SIG-M5 treated with dmso at 0.1 percent for 504 hours (cell line): ENCODE measurements around the gene HYAL1.

Experiments used
- DNase-seq: peaks from one replicate; lab custom pipeline; 2025; ENCODE audit not compliant: unreplicated experiment; lab: John Stamatoyannopoulos, UW

Gene HYAL1

DNA sequence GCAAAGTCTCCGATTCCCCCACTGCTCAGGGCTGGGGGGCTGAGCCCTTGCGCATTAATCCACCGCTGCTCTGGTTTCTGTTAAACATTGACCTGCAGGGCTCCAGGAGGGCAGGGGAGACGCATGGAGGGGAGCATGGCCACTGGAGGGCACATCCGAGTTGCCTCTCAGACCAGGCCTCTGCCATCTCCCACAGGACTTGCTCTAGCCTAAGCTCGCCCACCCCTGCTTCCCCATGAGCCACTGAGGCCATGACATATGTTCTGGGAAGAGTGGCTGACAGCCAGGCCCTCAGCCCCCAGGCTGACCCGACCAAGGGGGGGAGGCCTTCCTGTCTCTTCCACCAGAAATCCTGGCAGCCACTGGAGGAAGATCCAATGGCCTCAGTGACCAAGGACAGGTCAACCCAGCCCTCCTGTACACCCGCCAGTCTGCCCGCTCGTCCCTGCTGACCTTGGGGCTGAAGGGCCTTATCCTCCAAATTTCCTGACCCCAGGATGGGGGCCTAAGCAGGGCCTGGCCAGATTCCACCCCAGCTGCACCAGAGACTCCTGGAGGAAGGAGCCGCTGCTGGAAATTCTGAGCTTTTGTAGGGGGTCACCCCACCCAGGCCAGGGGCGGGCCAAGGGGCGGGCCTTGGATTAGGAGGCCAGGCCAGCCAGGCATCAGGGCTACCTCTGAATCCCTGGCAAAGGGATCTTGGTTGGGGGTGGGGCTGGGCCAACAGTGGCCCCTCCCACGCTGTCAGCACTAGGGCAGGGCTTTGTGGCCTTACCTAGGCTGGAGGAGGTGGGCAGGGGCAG is at the start of gene HYAL1:
TSS of gene HYAL1 (minus strand) at position 562 of the 803 bp plus-strand sequence. CDS start 618 bp downstream, outside the sequence.
- no peak for DNase-seq

DNA sequence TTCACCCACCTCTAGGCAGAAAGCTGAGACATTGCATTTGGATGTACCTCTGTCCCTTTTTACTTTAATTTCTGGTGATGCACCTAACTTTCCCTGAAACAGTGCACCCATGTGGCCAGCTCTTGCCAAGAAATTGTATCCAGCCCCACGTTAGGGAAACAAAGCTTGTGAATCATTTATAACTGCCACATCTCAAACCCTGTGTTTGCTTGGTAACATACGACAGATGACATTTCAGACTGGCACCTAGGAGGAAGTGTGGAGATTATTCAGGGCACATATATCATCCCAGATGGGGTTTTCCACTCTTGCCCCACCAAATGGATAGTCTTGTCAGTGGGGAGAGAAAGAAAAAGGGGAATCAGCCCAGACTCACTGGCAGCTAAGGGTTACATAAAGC is 49.4 kb upstream of the HYAL1 start:
- DNase-seq = peak; percentile 50

GRCh38 chr3:50351323-50351697 is 47.9 kb upstream of the HYAL1 start:
- no peak for DNase-seq

DNA sequence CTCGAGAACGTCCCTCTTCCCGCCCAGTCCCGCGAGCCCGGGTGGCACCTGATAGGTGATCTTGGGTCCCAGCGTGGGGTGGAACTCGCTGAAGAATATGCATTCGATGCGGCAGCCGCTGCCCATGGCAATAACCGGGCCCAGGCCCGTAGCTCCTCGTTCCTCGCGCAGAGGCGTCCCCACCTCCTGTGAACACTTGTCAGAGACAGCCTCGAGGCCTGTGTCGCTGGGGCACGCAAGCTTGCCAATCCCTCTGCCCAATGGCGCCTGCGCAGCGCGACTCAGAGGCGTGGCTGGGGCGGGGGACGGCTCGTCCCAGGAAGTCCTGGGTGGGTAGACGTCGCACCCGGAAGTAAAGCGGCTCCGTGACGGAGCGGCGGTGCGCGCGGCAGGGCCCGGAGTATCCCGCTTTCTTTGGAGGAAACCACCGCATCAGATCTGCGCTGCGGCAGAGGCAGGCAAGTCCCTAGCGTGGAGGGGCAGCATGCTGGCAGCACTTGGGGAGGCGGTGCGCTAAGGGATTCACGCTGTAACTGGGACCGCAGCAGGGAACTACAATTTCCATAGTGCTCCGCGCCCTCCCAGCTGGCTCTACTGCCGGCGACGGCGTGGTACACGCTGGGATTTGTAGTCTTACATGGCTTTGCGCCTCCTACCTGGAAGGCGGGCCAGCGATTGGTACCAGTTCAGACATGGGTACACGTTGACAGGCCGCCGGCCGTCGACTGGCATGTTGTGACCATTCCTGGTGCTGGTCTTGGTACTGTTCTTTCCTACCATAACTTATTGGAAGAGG is 47.4 kb upstream of the HYAL1 start, which contains the start of the genes CYB561D2 and NPRL2:
TSS of gene CYB561D2 (plus strand) at position 336 of the 796 bp plus-strand sequence. CDS start 572 bp downstream, outside the sequence.
TSS of gene NPRL2 (minus strand) at position 249 of the 796 bp plus-strand sequence. CDS start at position 126, 123 bp downstream.
- DNase-seq = peak; percentile 93

GRCh38 chr3:50350213-50350526 is 46.8 kb upstream of the HYAL1 start:
- no peak for DNase-seq

DNA sequence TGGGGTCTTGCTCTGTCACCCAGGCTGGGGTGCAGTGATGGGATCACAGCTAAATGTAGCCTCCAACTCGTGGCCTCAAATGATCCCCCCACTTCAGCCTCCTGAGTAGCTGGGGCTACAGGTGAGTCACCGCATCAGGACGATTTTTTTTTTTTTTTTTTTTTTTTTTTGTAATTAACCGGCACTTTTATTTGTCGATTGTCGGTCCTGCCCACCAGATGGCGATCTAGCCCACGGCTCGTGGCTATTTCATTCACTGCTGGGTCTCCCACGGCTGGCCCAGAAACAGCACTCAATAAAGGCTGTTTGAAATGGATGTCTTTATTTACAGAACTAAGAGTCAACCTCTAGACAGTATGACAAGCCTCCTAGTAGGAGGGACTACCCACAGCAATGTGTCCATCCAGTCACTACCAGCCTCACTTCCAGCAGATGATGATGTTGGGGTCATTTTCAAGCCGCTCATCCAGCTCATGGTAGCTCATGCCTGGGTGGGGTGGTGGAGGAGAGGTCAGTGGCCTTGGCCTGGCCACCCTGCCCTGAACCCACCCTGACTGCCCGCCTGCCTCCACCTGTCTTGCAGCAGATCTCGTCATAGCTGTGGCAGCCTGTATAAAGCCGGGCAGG is 43.9 kb upstream of the HYAL1 start:
- peak; percentile 49 for DNase-seq

- DNase-seq = no peak
Observed at GRCh38 chr3:50345586-50346234, 42.3 kb upstream of the HYAL1 start, which contains the start of gene ZMYND10. TSS of gene ZMYND10 (minus strand) at chr3:50345732. CDS start at chr3:50345579, 153 bp downstream.

DNA sequence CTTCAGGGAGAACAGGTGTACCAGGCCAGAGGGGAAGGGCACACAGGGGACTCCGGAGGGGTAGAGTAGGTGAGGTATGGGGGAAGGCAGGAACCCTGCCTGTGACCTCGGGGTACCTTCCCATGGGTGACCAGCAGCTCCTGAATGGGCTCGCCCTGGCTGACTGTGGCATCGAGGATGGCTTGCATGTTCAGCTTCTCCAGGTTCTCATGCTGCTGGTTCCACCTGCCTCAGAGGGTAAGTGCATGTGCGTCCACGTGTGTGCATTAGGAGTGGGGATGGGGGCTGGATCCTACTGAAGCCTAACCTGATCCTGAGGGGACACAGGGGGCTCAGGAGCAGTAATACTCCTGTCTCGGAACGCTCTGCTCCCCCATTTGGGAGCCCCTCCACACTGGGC is 41.6 kb upstream of the HYAL1 start:
- no peak for DNase-seq

DNA sequence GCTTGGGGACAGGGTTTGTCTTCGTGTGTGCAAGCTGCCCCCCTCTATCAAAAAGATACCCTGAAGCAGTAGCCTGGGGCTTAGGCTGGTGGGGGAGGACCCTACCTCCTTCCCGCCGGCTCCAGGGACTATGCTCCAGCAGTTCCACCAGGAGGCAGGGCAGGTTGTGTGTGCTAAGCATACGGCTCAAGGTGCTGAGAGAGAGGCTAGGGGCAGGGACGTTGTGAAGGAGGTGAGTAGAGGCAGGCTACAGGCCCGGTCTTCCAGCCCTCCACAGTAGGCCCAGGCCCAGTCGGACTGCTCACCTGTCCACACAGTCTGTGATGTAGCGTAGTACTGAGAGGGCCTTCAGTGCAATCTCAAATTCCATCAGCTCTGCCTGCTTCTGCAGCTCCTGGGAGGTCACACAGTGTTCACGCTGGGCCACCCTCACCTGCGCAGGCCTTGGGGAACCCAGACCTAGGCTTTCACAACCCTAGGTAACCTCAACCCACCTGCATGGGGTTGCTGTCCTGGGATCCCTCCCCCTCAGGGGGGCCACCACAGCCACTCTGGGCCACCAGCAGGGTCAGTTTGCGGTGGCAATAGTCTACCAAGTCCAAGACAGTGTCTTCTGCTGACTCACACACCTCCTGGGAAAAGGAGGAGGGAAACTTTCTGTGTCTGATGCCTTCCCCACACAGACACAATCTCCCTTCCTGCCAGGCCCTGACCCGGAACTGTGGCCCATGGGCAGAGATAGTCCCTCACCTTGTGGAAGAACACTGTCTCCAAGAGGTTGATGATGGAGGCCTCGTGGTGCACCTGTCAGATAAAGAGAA is 39.6 kb upstream of the HYAL1 start:
- no peak for DNase-seq

DNA sequence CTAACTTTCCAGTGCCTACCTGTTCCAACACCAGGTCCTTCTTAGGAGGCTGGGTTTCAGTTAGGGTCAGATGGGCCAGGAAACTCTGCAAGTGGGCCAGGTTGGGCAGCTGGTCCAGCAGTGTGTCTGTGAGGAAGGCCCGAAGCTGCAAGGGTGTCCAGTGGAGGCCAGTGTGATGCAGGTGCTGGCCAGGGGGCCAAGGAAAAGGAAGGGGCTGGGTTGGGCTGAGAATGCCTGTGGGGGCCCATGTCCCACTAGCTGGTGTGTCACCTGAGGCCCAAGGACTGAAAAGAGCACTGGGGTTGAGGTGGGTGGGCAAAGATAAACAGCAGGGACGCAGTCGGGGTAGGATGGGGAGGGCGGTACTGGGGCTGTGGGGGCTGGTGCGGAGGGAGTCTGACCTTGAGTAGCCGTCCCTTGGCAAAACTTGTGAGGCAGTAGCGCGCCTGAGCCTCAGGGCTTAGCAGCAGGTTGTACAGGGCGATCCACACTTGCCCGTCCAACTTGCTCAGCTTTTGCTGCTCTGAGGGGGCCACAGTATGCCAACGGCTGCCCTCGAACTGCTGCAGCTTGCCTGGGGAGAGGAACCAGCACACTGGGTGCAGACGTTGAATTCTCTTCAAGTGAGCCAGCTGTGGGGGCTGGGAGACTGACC is 38.7 kb upstream of the HYAL1 start:
- DNase-seq = no peak

DNA sequence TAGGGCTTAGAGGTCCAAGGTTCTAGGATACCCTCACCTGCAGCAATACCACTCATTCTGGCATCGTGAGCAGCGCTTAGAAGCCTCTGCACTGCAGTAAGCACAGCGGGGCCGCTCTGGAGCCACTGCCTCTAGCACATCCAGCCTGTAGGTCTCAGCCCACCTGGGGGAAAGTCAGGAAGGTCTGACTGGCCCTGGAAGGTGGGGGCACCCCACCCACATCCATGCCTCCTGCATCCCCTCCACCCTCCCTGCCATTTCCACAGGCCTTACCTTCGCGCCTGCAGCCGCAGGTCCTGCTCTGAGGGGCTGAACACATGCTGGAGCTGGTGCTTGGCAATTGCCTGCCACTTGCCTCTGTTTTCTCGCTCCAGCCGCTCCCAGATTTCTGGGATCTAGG is 38.2 kb upstream of the HYAL1 start:
- no peak for DNase-seq

DNA sequence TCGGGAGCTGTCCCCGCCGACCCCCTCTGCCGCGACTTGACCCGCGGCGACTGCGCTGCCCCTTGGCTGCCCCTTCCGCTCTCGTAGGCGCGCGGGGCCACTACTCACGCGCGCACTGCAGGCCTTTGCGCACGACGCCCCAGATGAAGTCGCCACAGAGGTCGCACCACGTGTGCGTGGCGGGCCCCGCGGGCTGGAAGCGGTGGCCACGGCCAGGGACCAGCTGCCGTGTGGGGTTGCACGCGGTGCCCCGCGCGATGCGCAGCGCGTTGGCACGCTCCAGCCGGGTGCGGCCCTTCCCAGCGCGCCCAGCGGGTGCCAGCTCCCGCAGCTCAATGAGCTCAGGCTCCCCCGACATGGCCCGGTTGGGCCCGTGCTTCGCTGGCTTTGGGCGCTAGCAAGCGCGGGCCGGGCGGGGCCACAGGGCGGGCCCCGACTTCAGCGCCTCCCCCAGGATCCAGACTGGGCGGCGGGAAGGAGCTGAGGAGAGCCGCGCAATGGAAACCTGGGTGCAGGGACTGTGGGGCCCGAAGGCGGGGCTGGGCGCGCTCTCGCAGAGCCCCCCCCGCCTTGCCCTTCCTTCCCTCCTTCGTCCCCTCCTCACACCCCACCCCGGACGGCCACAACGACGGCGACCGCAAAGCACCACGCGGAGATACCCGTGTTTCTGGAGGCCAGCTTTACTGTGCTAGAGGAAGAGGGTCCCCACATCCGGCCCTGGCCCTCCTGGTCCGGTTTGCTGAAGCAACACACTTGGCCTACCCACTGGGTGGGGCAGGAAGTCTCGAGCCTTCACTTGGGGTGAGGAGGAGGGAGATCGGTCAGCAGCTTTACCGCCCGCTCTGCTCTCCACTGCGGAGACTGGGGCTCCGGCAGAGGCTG is 37.3 kb upstream of the HYAL1 start, which contains the start of gene RASSF1:
TSS of gene RASSF1 (minus strand) at position 389 of the 882 bp plus-strand sequence. CDS start at position 358, 31 bp downstream.
- peak; percentile 98 for DNase-seq

DNA sequence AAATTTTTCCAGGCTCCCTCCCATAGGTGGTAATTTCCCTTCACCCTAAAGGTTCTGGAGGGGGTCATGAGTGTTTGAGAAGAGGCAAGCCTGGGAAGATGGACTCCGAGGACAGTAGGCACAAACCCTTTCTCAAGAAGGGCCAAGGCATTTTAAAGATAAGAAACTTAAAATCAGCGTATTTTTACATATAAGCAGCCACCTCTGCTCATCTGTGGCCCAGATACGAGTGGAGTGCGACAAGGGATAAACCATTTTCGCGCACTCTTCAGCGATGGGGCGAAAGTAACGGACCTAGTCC is 36.7 kb upstream of the HYAL1 start:
- no peak for DNase-seq

DNA sequence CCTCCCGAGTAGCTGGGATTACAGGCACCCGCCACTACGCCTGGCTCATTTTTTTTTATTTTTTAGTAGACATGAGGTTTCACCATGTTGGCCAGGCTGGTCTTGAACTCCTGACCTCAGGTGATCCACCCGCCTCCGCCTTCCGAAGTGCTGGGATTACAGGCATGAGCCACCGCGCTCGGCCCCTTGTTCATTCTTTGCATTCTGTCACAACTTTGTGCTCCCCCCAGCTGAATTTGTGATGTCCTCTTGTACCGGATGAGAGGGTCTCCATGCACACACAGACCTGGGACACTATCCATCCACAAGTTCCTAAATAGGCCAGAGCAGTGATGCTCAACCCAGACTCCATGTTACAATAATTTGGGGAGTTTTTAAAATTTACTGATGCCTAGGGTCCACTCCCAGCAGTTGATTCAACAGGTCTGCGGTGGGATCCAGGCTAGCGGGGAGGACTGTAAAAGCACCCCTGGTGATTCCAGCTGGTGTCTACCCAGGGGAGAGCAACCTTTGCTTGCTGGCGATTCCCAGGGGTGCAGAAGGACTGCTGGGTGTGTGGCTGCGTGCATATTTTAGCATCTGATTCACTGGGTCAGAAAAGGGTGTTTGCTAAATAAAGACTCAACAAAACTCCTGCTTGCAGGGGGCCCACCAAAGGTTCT is 36.2 kb upstream of the HYAL1 start:
- DNase-seq = no peak

GRCh38 chr3:50338965-50339364 is 35.6 kb upstream of the HYAL1 start:
- DNase-seq = peak; percentile 65

- peak; percentile 98 for DNase-seq
Observed at GRCh38 chr3:50337175-50337861, 33.9 kb upstream of the HYAL1 start.

- DNase-seq = no peak
Observed at GRCh38 chr3:50336452-50337174, 33.2 kb upstream of the HYAL1 start.
